ENCODE data around the gene AFF1.

DNA sequence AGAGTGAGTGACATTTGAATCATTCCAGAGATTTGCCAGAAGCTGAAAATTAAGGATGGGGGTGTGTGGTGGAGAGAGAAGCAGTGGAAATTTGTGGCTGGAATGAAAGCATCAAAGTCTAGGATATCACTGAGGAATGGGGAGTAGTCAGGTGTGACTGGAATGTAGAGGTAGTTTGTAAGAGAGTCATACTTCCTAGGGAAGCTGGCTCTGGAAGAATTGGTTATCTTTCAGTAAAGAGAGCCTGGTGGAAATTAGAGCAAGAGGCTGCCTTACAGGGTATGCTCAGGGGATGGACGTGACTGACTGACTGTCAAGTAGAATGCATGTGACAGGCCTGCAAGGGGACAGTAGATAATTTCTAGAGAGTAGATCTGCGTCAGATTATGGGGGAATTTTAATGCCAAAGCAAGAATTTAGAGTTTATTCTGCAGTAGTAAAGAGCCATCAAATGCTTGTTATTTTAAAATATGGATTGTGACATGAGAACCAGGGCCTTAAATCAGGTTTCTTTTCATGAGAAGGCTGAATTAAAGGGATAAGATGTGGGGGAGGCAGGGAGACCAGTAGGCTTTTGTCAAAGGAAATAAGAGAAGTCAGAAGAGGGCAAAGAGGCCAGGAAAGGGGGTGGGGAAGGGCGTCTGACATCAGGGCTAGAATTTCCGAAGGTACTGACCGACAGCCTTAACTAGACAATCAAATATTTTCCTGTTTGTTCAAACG lies 109.9 kb downstream of the AFF1 start:
- TF ChIP-seq, protein P1, sequence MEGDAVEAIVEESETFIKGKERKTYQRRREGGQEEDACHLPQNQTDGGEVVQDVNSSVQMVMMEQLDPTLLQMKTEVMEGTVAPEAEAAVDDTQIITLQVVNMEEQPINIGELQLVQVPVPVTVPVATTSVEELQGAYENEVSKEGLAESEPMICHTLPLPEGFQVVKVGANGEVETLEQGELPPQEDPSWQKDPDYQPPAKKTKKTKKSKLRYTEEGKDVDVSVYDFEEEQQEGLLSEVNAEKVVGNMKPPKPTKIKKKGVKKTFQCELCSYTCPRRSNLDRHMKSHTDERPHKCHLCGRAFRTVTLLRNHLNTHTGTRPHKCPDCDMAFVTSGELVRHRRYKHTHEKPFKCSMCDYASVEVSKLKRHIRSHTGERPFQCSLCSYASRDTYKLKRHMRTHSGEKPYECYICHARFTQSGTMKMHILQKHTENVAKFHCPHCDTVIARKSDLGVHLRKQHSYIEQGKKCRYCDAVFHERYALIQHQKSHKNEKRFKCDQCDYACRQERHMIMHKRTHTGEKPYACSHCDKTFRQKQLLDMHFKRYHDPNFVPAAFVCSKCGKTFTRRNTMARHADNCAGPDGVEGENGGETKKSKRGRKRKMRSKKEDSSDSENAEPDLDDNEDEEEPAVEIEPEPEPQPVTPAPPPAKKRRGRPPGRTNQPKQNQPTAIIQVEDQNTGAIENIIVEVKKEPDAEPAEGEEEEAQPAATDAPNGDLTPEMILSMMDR (IDR thresholded peaks at IDR 0.05) = no peak
- TF ChIP-seq POLR2A (IDR thresholded peaks at IDR 0.05) = no peak
- TF ChIP-seq EP300 (IDR thresholded peaks at IDR 0.05) = no peak
